GM19025 (cell line): ENCODE measurements around the gene SVOP.

ENCODE experiments used
- ATAC-seq: cut with Tn5 transposase; IDR thresholded peaks from one replicate; pipeline ENCODE4 v1.9.1; 2021; ENCODE audit warnings: mild to moderate bottlenecking, low read depth, moderate library complexity; ENCODE audit not compliant: unreplicated experiment

The SVOP gene

DNA sequence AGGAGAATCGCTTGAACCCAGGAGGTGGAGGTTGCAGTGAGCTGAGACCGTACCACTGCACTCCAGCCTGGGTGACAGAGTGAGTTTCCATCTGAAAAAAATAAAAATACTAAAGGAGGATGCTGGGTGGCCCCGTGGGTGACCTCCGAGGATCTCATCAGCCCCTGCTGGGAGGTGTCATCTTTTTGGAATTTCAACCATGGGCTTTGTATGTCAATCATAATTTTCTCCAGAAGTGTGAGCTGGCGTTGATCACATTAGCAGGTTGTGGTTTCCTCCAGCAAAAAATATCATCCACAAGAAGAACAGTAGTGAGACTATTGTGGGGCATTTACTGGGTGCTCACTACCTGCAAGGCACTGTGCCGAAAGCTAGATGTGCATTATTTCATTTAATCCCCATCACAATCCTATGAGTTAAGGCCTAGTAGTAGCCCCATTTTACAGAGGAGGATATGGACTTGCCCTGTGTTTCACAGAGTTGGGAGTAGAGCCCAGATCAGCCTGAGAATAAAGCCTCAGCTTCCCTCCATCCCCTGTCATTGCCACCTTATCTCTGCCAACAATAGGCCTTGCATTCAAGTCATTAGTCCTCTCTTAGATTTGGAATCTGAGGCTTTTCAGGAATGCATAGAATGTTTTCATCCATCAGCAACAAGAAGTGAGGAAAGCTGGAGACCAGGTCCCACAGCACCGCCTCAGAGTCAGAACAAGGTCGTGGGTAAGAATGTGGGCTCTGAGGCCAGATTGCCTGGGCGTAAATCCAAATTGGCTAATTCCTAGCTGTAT lies 39.8 kb downstream of the SVOP start:
- no peak for ATAC-seq

DNA sequence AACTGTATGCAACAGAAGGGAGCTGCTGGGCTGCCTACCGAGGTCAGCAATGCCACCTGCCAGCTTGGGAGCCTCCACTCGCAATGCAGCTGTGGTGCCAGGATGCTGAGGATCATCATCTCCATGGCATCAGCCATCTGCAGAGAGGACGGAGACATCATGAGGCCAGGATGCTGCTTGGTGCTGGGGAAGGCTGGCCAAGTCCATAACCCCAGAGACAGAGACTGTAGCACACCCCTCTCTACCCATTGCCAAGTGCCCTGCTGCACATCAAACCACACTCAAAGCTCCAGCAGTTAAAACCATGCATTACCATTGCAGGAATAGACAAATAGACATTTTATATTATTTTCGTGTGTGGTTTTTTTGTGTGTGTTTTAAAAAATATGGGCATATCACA lies 43.5 kb downstream of the SVOP start:
- no peak for ATAC-seq

DNA sequence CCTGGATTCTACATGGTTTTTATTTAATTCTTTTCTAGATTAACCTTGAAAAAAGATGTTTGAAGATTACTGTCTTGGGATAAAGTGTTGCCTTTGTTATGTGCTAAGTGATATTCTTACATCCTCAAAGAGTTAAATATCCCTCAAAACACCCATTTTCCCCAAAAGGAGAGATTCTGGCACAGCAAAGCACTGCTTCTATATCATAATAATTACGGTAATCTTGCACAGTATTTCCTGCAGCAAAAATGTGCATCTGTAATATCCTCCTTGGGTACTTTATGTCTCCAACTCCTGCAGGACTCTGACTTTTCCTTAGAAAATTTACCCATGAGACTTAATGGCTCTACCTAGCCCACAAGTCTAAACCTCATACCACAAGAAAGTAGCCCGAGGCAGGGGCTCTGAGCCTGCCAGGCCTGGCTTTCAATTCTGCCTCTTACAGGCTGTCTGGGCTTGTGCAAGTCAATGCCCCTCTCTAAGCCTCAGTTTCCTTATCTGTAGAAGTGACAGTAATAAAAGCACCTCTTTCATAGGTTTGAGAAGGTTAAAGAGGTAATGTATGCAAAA lies 45.8 kb downstream of the SVOP start:
- ATAC-seq, result no peak

DNA sequence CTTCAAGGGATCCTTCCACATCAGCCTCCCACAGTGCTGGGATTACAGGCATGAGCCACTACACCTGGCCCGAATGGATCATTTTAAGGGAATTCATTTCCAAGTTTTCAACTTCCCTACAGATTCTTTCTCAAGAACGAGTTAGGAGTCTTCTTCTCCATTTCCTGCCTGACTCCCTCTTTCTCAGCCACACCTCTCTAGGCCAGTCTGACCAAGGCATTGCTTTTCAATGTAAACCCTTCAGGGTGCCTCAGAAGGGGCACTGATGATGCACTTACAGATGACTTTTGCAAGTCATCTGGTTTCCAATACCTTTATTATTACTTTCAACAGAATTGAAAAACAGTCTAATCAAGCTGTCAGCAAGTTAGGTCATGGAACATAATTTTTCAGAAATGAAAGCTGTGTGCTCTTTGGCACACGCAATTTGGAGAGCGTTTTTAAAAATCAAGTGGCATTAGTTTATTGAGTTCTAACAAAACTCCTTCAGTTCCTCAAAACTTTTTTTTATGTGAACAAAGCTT lies 47.2 kb downstream of the SVOP start:
- no peak for ATAC-seq

DNA sequence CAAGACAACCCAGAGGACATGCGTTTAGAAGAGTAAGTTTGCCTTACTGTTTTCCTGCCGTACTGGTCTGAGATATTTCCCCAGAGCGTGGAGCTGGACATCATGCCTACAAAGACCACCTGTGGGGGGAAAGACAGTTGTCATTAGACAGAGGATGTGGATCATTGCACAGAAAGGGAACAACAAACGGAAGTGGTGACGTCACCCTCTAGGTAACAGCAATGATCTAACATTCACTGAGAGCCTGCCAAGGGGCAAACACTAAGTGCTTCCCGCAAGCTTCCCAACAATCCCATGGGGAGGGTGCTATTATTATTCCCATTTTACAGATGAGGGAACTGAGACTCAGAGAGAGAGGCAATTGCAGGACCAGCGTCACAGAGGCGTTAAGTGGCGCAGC lies 48.5 kb downstream of the SVOP start:
- no peak for ATAC-seq

DNA sequence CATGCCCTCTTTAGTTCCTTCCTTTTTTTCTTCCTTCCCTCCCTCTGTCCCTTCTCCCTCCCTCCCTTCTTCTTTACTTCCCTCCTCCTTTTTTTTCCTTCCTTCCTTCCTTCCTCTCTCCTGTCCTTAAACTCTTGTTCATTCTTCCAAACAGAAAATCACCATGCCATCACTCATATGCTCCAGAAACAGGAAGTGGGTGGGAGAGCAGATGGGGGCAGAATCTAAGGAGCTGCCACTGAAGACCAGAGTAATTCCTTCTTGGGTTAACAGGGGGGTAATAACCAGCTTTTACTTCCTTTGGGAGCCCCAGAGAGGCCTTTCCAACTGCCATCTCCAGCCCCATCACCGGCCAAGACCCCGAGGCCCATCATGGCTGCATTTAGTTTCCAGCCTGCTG lies 51.2 kb downstream of the SVOP start:
- no peak for ATAC-seq

DNA sequence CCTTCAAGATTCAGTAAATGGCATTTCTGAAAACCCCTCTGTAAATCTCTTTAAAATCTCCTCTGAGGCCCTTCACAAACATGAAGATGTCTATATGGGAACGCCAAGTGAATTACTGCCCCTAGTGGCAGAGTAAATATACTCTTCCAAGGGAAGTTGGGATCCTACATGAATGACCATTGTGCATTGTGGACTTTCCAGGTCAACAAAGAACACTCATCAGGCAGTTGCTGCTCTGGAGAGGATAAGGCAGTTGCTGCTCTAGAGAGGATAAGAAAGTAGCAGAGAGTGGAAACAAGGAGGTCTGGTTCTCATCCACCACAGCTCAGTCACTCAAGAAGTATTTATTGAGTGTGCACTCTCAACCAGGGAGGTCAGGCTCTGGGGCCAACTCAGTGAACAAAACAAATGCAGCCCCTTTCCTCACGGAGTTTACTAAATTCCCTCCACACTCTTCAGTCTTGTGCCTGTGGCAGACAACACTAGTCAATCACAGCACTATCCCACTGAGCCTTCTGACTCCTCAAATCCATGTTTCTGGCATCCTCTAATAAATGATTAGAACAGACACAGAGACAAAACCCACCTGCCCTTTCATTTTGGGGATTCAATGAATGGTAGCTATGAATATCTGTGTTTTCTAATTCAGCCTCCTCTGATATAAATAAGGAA lies 52.9 kb downstream of the SVOP start:
- no peak for ATAC-seq

DNA sequence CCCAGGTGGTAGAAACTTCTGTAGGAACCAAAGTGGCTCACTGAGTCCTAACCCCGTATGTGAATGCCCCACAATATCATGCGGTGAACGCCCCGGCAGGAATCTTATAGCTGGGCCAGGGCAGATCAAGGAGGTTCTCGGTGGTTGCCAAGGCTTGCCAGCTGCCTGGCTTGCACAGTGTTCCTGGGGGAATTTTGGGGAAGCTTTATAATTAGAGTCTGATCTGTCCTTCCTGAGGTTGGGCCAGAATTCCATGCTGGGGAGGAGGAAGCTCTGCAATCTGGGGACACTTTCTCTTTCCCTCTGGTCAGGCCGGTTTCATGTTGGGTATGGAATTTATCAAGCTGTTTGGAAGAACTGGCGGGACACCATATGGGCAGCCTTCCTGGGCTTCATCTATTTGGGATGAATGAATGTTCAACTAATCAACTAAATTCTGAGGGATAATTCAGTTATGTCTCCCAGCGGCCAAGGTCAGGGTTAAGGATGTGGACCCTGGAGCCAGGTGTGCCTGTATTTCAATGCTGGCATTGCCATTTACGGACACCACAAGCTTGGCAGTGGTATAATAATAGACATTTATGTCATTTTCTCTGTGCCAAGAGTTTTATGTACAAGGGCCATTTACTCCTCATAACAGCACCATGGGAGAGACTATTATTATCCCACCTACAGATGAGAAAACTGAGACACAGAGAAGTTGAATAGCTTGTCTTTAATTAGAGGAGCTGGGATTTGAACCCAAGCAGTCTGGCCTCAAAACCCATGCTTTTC lies 54.3 kb downstream of the SVOP start:
- no peak for ATAC-seq

DNA sequence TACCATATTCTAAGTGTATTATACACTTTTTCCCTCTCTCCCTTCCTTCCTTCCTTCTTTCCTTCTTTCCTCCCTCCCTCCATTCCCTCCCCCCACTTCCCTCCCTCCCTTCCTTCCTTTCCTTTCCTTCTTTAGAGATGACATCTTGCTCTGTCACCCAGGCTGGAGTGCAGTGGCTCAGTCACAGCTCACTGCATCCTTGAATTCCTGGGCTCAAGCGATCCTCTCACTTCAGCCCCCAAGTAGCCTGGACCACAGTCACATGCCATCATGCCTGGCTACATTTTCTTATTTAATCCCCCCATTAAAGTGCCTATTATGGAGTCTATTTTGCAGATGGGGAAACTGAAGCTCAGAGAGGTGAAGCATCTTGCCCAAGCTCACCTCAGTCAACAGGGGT lies 55.0 kb downstream of the SVOP start:
- no peak for ATAC-seq

DNA sequence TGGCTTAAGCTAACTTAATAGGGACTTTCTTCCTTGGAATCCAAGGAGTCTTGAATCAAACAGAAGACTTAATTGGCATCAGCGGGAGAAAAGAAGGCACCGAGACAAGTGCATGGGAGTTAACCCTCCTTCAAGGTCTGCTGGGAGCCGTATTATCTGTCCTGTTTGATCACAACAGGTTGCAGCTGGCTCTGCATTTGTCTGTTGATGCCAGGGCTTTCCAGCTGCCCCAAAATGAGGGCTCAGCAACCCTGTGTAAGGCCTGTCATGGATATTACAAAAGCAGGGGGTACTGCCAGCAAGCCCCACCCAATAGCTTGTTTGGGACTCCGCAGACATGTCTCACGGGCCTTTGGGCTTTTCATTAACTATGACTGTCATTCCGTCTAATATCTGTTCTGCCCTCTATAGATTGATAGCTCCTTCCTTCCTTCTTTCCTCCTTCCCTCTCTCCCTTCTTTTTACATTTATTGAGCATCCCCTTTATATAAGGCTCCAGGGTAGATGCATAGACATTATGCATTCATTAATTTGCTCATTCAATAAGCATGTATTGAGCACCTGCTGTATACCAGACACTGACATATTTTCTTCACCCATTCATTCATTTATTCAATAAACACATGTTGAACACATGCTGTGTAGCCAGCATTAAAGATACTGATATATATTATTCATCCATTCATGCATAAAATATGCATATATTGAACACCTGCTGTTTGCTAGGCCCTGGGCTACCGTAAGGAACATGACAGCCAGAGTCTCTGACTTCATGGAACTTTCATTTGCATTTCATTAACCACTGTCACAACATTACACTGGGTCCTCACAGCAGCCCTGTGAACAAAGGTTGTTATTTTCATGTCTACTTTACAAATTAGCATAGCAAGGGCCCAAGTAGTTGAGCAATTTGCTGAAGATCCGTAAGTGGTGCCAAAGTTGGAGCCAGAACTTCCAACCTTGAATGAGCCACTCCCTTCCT lies 56.2 kb downstream of the SVOP start:
- ATAC-seq, result no peak

DNA sequence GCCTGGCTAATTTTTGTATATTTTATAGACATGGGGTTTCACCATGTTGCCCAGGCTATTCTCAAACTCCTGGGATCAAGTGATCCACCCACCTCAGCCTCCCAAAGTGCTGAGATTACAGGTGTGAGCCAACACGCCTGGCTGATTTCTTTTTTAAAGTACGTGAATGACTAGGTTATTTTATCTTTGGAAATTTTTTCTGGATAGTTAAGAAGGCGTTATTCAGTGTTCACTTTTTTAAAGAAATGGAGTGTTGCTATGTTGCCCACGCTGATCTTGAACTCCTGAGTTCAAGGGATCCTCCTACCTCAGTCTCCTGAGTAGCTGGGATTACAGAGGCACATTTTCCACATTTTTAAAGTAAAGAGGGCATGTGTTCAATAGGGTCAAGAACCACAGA lies 58.6 kb downstream of the SVOP start:
- no peak for ATAC-seq

DNA sequence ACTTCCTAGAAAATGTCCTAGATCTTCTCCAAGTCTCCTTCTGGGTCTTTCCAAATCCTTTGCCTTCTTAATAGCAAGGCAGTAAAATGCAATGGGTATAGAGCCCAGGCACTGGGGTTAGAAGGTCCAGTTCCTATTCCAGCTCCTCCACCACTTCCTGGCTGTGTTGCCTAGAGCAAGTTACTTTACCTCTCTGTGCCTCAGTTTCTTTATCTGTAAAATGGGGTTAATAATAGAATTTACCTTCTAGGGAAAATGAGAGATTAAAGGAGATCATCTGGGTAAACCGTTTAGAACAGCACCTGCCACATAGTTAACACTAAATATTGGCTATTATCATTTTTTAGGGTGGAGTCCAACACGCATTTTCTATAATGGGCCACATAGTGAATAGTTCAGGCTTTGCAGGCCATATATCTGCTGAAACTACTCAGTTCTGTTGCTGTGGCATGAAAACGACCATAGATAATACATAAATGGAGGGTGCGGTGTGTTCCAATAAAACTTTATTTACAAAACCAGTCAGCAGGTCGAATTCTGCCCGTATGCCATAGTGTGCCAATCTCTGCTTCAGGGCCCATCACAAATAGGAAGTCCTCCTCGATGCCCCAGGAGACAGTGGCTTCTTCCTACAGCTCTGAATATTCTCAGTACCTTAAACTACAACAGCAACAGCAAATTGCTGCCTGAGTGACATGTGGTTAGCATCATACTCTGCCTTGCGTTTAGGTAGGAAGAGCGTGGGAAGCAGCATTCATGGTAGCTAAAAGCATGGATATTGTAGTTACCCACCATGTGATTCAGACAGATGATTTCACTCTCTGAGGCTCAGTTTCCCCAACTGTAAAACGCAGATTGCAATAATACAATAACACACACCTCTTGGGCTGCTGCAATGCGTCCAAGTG lies 60.9 kb downstream of the SVOP start:
- no peak for ATAC-seq

DNA sequence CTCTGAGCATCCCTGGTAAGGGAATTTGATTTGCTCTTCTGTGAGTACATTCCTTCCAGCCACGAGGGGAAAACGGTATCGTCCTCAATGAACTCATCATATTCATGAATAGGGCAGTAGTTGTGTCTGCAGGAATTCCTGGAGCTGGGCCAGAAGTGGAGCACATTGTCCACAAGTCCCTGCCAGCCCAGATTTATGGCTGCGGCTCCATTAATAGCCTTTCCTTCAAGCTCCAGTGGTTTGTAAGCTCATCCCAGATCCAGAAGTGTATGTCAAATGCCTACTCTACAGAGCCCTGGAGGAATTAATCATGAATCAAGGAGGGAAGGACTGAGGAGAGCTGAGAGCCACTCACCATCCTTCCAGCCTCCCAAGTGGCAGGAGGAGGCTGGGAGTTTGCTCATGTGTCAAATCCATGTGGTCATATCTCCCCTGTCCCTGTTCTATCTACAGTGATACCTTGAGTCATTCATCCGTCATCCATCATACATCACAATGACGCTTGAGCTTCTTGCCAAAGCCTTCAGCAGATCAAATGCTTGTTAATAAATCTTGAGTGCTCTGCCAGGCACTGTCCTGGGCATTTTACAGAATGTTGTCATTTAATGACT lies 65.5 kb downstream of the SVOP start:
- ATAC-seq, result no peak

DNA sequence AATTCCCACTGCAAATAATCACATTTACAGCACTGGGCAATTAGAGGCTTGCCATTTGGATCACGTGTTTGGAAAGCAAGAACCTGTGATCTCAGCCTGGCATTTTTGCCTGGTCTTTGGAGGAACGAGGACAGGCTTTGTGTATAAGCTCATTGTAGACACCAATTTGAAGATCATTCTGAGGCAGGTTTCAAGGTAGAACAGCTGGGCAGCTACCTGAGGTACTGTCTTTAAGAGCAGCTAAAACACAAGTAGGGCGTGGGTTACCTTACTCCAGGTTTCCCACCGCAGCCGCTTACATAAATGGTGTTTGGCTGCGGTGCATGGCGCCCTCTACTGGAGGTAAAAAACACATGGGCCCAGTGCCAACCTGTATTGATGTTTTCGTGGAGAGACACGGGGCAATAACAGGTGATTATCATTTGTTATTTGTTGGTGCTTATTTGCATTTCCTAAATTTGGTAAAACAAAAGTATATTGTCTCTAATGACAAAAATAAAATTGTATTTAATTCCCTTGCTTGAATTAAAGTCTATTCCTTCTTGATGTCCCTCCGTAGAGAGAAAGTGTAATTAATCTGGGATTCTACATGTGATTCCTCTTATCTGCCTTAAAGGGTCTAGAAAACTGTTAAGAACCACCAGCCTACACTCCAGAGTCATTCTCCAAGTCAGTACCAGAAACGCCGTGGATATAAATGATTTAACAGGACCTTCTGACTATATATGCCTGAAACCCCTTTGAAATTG lies 69.7 kb downstream of the SVOP start:
- no peak for ATAC-seq

DNA sequence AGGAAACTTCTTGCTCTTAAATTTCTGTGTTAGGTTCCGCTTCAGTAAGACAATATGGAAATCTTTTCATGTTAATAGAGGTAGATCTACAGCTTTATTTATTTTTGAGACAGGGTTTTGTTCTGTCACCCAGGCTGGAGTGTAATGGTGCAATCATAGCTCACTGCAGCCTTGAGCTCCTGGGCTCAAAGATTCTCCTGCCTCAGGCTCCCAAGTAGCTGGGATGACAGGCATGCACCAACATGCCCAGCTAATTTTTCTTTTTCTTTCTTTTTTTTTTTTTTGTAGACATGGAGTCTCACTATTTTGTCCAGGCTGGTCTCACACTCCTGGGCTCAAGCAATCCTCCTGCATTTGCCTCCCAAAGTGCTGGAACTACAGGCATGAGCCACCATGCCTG lies 70.9 kb downstream of the SVOP start:
- no peak for ATAC-seq

DNA sequence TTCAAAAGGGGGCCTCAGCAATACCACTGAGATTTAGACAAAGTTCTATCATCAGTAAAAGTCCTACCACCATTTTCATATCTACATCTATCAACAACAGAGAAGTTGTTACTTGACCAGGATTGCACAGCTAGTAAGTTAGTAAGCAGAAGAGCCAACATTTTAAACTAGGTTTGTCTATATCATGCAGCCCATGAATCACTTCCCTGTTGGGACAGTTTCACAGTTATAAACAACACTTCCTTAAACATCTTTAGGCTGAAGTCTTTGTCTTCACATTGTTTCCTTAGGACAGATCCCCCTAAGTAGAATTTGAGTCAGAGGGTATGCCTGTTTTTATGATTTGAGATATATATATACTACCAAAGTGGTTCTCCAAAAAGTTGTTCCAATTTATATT lies 72.5 kb downstream of the SVOP start:
- ATAC-seq, result no peak

DNA sequence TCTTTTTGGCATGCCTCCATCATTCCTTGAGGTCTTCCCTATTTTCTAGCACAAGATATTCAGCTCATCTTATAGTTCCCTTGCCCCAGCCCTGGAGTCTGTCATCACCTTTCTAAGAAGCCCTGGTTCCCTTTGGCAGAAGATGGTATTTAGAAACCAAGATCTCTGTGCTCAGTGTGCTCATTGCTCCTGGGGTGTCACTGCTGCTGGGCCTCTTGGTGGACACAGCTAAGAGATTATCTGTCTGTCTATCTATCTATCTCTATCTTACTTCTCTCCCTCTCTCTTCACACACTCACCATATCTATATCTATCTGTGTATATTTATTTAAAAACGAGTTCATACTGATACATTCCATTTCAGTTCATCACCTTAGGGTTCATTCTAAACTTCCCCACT lies 73.8 kb downstream of the SVOP start:
- ATAC-seq, result no peak

DNA sequence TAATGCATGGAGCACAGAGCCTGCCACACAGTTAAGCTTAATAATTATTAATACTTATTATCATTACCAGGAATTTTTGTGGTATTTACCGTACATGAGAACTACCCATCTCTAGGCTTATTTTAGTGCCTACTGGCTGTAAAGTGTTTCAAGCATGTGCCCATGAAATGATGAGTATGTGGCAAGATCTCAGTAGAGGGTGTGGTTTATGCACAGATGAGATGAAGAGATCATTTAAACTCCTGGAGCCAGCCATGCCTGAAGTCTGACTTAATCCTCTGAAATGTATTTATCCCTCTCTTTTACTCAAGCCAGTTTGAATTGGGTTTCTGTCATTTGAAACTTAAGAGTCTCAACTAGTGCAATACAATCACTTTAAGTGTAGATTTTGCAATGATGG lies 80.7 kb downstream of the SVOP start:
- ATAC-seq, result no peak
